HG02885 (cell line): Measurements from ENCODE around the gene GABRG3.

Source experiments
- ATAC-seq: cut with Tn5 transposase; IDR thresholded peaks from one replicate; pipeline ENCODE4 v1.9.1; 2021; ENCODE audit warnings: mild to moderate bottlenecking; ENCODE audit not compliant: unreplicated experiment, poor library complexity

GABRG3 gene

DNA sequence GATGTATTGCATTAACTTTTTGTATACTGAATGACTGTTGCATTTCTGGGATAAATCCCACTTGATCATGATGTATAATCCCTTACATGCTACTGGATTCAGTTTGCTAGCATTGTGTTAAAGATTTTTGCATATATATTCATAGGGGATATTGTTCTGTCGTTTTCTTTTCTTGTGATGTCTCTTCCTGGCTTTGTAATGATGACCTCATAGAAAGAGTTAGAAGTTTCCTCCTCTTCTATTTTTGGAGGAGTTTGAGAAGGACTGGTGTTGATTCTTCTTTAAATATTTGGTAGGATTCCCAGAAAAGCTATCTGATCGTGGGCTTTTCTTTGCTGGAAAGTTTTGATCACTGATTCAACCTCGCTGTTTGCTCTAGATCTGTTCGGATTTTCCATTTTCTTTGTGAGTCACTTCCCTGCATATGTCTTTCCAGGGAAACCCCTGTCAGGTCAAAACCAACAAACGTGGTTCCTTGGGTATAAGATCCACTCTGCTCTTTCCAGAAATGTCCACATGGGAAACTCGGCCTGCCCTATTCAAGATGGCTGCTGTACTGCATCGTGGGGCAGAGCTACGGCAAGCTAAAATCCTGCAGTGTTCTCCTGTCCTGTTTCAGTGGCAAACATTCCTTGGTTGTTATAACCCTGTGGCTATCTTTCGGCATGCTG is 120.4 kb downstream of the GABRG3 start:
- no peak for ATAC-seq

DNA sequence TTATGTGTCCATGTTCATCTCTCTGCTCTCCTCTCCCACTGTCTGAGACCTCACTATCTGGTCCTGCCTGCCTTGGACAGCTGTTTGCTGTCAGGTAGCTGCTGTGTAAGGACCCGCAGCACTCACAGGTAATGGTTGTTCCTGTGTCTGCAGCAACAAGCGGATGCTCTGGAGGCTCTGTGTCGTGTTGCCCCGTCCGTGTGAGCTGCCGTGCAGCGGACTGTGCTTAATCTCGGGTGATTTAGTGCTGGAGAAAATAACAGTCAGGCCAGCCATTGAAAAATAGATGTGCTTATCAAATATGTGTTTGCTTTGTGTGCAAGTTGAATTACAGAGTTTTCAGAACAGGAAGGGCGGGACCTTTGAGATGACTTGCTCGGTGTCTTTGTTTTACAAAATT is 121.4 kb downstream of the GABRG3 start:
- ATAC-seq = no peak

DNA sequence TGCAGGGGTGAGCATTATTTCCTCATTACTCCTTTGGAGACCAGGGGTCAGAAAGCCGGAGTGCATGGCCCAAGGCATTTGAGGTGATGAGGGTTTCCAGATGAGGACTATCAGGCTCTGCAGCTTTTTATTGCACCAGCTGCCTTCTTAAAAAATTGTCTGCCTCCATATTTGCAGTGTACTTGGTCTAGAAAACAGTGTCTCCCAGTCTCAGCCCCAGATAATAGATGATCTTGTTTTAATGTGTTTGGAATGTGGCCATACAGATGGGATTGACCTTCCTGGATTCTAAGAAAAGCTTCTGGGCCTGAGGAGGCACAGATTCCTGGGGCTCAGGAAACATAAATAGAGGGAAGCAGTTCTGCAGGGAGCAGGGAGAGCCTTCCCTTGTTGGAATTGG is 123.3 kb downstream of the GABRG3 start:
- ATAC-seq = no peak

DNA sequence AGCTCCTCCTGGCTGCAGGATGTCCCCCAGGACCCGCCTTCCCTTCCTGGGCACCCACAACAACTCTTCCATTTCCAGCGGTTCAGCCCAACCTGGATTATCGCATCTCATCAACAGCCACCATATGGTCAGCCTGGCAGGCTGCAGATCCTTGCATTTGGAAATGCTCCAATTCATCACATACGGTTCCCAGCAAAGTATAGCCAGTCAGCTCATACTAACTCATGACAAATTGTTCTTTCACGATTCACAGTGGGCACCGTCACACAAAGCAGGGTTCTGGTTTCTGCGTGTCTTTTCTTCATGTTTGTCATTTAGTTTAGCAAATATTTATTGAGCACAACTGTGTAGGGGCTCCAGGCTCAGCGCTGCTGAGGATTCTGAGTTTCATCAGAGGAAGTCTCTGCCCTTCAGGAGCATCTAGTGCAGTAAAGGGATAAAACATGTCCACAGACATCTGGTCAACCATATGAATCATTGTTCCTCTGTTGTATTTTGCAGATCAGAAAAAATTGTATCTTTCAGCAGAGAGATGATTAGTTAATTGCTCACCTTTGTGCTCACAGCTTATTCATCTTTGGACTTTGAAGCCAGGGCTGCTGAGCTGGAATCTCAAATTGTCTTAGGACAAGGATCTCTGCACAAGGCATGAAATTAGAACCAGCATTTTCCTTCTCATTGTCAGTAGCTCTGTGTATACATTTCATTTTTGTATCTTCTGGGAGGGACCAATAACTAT is 125.1 kb downstream of the GABRG3 start:
- no peak for ATAC-seq

DNA sequence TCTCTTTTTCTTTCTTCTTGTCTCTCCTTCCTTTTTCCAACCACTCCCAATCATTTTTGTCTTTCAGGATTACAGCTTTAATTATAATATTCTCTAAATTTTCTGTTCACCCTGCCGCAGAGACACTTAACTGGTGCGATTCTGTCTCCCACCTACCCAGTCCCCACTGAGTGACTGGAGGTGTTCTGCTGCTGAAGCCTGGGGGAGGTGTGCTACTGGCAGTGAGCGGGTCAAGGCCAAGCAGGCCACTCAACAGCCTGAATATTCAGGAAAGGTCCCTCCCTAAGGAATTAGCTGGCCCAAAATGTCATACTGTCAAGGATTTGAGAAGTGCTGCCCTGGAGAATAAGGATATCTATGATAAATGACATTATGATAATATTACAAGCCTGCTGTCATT is 126.5 kb downstream of the GABRG3 start:
- no peak for ATAC-seq

DNA sequence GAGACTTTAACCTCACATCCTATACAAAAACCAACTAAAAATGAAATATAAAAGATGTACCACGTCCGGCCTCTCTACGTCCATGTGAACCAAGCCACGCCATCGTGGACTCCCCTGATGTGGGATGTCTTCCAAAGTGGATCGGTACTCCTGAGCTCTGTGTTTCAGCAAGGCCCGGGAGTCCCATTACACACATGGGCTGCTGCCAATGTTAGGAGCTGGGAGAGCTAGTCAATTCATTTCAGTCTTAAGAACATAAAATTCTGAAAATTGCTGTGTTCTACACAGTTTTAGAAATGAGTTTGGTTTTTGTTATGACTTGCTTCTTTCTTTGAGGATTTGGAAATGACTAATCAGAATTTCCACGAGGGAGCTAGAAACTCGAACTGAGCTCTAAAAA is 131.0 kb downstream of the GABRG3 start:
- ATAC-seq = no peak

DNA sequence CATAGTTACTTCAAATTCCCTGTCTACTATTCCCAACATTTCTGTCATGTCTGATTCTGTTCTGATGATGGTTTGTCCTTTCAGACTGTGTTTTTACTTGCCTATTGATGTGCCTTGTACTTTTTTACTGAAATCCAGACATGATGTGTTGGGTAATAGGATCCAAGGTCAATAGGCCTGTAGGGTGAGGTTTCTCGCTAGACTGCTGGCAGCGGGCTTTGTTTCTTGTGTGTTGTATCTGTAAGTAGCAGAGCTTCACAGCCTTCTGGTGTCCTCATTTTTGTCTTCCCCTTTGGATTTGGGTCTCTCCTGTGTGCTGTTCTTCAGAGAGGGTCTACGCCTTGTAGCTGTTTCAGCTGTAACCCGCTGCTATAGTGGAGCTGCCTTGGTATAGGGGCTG is 140.3 kb downstream of the GABRG3 start:
- no peak for ATAC-seq

DNA sequence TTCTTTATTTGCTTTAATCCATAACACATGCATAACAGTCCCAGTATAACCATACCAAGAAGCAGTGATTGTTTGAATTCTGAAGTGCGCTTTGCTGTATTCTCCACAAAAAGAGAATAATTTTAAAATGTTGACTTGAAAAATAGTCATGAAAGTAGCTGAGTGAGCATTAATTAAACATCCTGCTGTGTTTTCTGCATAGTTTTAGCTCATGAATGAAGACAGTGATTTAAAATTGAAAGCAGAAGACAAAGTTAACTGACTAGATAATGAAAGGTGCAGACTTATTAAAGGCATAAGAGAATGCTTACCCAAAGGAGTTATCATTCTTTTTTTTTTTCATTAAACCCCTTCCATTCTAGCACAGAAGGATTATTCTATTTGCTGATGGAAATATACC is 143.5 kb downstream of the GABRG3 start:
- ATAC-seq = no peak

DNA sequence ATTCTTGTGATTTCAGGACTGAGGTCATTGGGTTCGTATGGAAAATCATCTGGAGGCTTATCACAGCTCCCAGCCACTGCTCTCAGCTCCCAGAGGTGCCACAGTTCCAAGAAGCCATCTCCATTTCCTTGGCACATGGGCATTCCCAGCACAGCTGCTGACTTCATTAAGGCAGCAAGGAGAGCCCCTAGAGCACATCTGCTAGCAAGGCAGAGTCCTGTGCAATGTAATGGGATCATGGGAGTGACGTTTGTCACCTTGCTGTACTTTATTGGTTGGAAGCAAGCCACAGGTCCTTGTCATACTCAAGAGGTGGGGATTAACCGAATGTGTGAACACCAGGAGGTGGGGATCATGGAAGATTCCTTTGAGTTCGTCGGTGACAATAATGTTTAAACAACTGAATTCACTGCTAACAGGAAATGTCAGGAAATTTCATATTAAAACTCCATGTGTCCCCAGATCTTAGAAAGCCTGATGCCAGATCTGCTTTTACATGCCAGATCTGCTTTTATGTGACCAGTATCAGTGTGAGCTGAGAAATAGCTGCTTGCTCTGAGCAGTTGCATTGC is 148.8 kb downstream of the GABRG3 start:
- ATAC-seq = no peak

DNA sequence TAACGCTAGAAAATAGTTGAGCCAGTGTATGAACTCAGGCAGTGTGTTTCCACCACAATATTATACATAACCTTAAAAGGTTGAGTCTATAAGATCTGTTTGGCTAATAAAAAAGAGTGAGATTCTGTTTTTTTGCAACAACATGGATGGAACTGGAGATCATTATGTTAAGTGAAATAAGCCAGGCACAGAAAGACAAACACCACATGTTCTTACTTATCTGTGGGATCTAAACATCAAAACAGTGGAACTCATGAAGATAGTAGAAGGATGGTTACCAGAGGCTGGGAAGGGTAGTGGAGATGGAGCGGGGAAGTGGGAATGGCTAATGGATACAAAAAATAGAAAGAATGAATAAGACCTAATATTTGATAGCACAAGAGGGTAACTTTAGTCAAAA is 150.7 kb downstream of the GABRG3 start:
- no peak for ATAC-seq

DNA sequence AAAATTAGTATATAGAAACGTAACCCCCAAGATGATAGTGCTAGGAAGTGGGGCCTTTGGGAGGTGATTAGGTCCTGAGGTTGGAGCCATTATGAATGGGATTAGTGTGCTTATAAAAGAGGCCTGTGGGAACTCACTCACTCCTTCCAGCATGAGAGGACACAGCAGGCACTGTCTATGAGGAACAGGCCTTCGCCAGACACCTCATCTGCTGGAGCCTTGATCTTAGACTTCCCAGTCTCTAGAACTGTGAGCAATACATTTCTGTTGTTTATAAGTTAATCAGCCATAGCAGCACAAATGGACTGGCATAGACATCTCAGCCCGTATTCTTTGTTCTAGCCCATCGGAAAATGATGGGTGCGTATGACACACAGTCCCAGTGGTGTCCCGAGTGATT is 152.3 kb downstream of the GABRG3 start:
- ATAC-seq = no peak

DNA sequence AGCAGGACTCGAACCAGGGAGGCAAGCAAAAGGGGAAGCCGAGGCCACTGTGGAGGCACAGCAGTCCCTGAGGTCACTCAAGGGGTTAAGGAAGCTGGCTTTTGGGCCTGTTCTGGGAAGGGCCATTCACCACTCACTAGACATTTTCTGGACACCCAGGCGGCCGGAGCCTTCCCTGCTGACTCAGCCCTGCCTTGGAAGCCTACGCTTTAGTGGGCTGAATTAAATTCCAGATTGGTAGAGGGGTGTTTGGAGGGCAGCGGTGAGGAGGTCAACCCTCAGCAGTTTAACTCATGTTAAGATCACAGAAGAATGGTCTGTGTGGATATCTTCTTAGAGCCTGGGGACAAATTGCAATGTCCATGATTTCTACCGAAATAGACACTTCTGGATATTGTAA is 152.8 kb downstream of the GABRG3 start:
- no peak for ATAC-seq

DNA sequence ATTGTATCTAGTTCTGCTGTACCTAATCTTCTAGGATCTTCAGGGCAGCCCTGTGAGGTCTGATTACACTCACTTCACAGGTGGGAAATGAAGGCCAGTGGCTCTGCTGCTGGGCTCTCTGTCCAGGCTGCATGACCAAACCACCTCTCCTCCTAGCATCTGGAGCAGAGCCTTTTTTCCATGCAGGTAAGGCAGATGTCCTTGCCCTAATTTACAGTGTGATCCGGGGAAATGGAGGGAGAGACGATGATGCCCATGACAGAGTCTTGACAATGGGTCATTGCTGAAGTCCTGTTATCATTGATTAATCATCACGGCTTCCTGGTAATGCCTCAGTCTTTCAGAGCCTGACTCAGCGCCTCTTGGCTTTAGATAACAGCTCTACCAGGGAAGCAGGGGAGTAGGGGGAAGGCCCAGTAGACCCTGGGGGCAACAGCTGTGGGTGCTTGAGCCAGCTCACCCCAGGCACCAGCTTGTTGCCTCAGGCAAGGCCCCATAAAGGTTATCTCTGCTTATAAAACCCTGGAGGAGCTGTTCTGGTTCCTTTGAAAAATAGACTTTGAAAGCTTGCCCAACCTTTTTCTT is 153.4 kb downstream of the GABRG3 start:
- ATAC-seq = no peak

DNA sequence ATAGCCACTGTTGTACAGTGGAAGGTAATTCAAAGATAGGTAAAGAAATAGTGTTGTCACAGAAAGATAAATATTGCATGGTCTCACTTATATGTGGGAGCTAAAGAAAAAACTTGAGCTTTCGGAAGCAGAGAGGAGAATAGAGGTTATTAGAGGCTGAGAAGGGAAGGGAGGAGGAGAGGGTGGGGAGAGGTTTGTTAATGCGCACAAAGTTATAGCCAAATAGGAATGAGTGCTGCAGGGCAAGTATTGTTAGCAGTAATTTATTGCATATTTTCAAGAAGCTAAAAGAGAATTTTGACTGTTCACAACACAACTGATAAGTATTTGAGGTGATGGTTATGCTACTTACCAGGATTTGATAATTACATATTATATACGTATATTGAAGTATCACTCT is 154.2 kb downstream of the GABRG3 start:
- no peak for ATAC-seq

DNA sequence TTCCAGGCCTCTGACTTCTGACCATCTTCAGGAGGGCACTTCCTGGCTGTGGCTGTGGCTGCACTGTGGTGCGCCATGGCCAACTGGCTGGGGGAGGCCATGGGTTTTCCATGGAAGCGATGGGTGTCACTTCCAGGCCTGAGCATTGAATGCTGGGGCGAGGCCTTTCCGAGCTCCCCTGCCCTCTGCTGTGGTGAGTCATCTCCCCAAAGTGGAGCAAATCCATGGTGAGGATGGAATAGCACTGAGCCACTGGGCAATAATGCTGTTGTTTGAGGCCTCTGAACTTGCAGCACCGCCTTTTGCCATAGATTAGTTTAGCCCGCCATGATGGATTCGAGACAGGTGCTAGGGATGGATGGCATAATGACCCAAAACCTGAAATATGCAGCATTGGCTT is 155.5 kb downstream of the GABRG3 start:
- no peak for ATAC-seq

DNA sequence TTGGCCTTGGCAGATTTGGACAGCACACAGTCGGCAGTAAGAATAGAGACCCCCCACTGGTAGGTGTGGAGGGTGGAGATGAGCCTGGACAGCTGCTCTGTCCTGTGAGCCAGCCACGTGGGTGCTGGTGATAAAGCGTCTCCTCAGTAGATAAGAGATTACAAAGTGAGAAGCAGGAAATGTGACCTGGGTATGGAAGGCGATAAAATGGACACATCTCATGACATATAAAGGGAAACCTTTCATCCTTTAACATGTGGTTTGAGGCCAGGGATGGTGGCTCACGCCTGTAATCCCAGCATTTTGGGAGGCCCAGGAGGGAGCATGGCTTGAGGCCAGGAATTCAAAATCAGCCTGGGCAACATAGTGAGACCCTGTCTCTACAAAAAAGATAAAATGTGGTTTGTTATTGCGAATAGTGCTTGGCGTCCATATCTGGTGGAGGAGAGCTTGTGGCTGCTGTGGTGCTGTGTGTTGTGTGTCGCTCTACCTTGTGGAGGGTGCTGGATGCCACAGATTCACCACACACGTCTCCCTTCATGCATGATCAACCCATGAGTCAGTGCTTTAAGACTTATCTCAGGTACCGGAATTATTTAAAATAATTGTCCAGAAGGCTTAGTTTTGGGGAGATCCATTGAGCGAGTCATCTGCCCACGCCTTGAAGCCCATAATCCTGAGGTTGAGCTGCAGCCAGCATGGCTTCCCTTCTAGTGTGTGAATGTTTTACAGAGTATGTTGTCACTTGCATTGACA is 157.0 kb downstream of the GABRG3 start:
- ATAC-seq = no peak

DNA sequence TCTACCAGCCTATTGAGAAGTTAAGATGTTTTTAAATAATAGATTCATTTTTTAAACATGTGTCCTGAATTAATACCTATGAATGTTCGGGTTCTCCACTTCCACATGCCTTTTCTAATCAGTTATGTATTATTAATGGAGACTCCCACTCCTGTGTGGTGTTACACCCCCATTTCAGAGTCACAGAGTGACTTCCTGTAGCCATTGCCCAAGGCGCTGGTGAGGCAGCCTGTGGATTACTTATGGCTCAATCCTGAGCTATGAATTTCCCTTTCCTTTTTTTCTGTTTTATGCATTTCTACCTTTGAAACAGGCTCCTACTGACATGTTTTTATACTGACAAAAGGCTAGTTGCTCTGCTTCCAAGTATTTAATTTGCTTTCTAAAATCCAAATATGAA is 162.3 kb downstream of the GABRG3 start:
- no peak for ATAC-seq

DNA sequence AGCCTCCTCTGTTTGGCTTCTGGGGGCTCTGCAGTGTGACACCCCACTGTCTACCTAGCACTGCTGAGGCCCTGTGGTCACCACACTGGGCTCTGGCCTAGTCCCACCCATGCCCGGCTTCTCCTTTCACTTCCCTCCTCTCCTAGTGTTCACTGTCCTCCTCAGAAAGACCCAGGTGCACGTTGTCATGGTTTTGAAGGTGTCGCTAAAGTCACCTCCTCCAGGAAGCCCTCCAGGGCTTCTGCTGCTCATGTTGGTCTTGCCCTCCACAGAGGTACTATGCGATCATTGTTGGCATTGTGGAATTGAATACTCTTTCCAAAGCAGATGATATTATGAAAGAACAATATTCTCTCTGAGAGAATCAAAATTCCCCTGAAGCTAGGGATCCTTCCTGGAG is 163.5 kb downstream of the GABRG3 start:
- no peak for ATAC-seq

DNA sequence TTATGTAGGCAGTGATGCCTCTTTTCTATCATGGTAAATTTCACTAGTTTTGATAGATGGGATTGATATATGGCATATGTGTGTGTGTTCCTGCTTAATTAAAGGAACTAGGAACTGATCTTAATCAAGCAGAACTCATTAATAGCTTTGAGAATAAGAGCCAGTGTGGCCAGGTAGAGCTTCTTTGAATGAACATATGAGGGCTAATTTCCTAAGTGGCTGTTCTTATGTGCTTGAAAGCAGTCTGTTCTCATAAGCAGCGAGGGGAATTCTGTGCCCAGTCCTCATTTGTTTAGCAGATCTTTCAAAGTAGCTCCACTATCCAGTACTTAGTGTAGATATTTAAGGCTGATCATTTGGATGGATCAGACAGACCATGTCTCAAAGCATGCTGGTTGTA is 164.2 kb downstream of the GABRG3 start:
- no peak for ATAC-seq

DNA sequence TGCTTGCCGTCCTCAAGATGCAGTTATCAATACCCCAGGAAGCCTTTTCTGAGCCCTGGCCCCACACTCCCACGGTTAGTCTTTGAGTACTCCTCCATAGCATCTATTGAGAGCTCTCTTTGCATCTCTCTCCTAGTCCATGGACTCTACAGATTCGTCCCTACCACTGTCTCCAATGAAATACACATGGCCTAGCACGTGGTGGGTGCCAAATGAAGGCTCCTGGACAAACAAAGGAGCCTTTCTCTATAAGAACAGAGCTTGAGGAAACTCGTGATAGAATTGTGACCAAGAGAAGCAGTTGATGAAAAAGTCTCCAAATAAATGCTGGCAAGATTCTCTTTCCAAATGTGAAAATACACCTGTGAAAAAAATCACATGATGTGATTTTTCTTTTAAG is 166.1 kb downstream of the GABRG3 start:
- no peak for ATAC-seq

DNA sequence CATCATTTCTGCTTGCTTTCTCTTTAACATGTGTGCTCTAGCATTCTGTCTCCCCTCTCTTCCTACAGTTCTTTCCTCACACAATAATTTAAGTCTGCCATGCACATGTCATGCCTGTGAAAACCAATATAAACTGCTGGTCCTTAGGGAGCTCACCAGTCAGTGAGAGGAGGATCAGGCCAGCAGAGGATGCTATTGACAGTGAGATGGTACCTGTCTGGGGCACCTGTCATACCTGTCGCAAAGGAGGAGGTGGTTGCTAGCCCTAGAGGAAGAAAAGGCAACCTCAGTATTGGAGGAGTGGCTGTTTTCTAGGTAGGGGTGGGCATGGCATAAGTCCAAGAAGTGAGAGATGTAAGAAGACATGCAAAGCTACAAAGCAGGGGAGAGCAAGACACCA is 194.6 kb downstream of the GABRG3 start:
- ATAC-seq = no peak
